ENCODE measurements around the gene MBP. TPM values are rescaled to one million over a fixed set of nuclear protein-coding genes. Genes with fewer than 3 reads are reported as not detected.

MBP gene
- total and polyA plus RNA-seq, 10 of the 15 experiments (the other 5 are each of a cell fraction or from before 2014, with no cell fraction given) = 12.2 to 67.8 (median 42.1) TPM

GRCh38 chr18:77121523-77121922, 11.1 kb downstream of the MBP start:
- Histone ChIP-seq H3K36me3 (ENCODE audit: control insufficient read depth in 2 of 2, insufficient read depth in 2 of 2, low read length in 1 of 2) (peaks cover 9 to 15% of the 10 kb centered on the region in 2 experiments), H4K20me1 (ENCODE audit: control insufficient read depth, insufficient read depth) (0 out of 2 replicates have a peak, but pooled peaks cover 3% of the 10 kb centered on the region), H3K9ac (ENCODE audit: control insufficient read depth, insufficient read depth, low read length) (no peak overlapping the region), H3K4me1 (ENCODE audit: control insufficient read depth, insufficient read depth, low read length) (peaks cover 31% of the 10 kb centered on the region), H3K9me3 (replicated peaks; ENCODE audit: control insufficient read depth, insufficient read depth, low read length) (no peaks in the 10 kb centered on the region; the same call in 2 of the 3 replicates), H3K4me2 (ENCODE audit: control insufficient read depth, insufficient read depth) (no peak overlapping the region), H3K4me3 (no peak overlapping the region), H3K27ac (ENCODE audit: control insufficient read depth, insufficient read depth) (no peak overlapping the region), H3K79me2 (ENCODE audit: control insufficient read depth, insufficient read depth, low read length) (peaks cover 90% of the 10 kb centered on the region), H2AFZ (ENCODE audit: control insufficient read depth, low read depth, low read length) (no peak overlapping the region), H3K27me3 (replicated peaks in 1 of 2; ENCODE audit: control insufficient read depth in 2 of 2, insufficient read depth in 2 of 2, low read length in 1 of 2) (no peaks in the 10 kb centered on the region)
- ATAC-seq = no peak
- CTCF ChIA-PET = interaction anchor here (0.6 to 5.9 kb wide), 12 partner anchors 9 to 318 kb away, joined by 3 to 49 read pairs (median 4); partner anchors contain the start of gene MBP
- intact Hi-C loops (cut with micrococcal nuclease; ENCODE audit: unreplicated experiment) = loop anchor here (10.0 kb wide), 1 partner anchor 627 kb away; the partner anchor contains the start of gene ZNF516
- RAD21 ChIA-PET (ENCODE audit: unreplicated experiment) = interaction anchor here (0.8 to 4.4 kb wide), 6 partner anchors 9 to 90 kb away, joined by 3 to 42 read pairs (median 12); no protein-coding TSS in a partner anchor
- POLR2A ChIA-PET = interaction anchor here (1.1 to 3.1 kb wide), 2 partner anchors 9 to 16 kb away, joined by 3 to 22 read pairs; no protein-coding TSS in a partner anchor
- in situ Hi-C loops (cut with MboI) = loop anchor here (10.0 to 25.0 kb wide), 3 partner anchors 57 to 1909 kb away; partner anchors contain the start of genes PTGR3 and TSHZ1
- BruUV-seq (replicated peaks) = no TSS peak
- no peak for TF ChIP-seq CBX3 (IDR thresholded peaks at IDR 0.05; ENCODE audit: borderline replicate concordance, low read depth)
- no peak for TF ChIP-seq POLR2AphosphoS5 (IDR thresholded peaks at IDR 0.05; ENCODE audit: low read length)
- SMC1A ChIA-PET (ENCODE audit: uncharacterized antibody, unreplicated experiment) = interaction anchor here (0.8 to 4.6 kb wide), 12 partner anchors 9 to 140 kb away, joined by 3 to 57 read pairs (median 6); partner anchors contain the start of gene MBP
- DNase-seq (ENCODE audit: low read depth, low spot score) = no peak
- WGBS (ENCODE audit: insufficient coverage, insufficient replicate concordance, low lambda C conversion rate, missing lambda C conversion rate) = 98% methylated on average over 3 of the region's 3 CpGs
- FAIRE-seq = no peak

DNA sequence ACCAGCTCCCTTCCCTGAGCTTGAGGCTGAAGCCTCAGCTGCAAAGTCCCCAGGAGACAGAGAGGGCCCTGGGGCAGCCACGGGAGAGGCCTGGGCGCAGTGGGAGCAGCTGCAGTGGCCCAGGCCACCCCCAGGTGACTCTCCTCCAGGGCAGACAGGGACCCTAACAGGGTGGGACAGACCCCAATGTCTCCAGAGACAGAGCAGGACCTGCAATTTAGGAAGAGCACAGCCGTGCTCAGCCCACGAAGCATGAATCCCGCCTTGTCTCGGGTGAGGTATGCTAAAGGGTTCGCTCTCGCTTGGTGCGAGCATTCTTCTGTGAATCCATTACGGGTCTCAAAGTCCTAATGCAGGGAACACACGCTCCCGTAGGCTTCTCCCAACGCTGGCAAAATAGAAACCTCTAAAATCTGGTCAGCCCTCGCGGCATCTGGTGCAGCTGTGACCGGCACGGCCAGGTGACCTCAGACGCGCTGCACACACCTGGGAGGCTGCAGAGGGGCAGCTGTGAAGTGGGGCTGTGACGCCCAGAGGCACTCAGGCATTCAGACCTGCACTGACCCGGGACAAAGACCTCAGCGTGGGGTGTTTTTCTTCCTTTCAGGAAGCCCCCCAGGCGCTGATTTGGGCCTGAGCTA, 12.6 kb downstream of the MBP start:
- ChIA-PET CTCF (interaction anchor here (2.8 kb wide), 1 partner anchor 119 kb away, joined by 10 read pairs; no protein-coding TSS in a partner anchor), POLR2A (no interaction called here), RAD21 (ENCODE audit: unreplicated experiment) (no interaction called here), SMC1A (ENCODE audit: uncharacterized antibody, unreplicated experiment) (interaction anchor here (2.6 kb wide), 1 partner anchor 13 kb away, joined by 8 read pairs; the partner anchor contains the start of gene MBP)
- Histone ChIP-seq H3K27ac (ENCODE audit: control insufficient read depth, insufficient read depth) (no peak overlapping the region), H4K20me1 (ENCODE audit: control insufficient read depth, insufficient read depth) (0 out of 2 replicates have a peak, but pooled peaks cover 3% of the 10 kb centered on the region), H3K4me3 (no peak overlapping the region), H3K4me2 (ENCODE audit: control insufficient read depth, insufficient read depth) (no peak overlapping the region), H3K27me3 (replicated peaks in 1 of 2; ENCODE audit: control insufficient read depth in 2 of 2, insufficient read depth in 2 of 2, low read length in 1 of 2) (no peaks in the 10 kb centered on the region), H3K79me2 (ENCODE audit: control insufficient read depth, insufficient read depth, low read length) (peaks cover 85% of the 10 kb centered on the region), H3K9ac (ENCODE audit: control insufficient read depth, insufficient read depth, low read length) (no peak overlapping the region), H3K9me3 (replicated peaks; ENCODE audit: control insufficient read depth, insufficient read depth, low read length) (no peaks in the 10 kb centered on the region; the same call in 2 of the 3 replicates), H2AFZ (ENCODE audit: control insufficient read depth, low read depth, low read length) (no peak overlapping the region), H3K36me3 (ENCODE audit: control insufficient read depth in 2 of 2, insufficient read depth in 2 of 2, low read length in 1 of 2) (peaks cover 12 to 17% of the 10 kb centered on the region in 2 experiments), H3K4me1 (ENCODE audit: control insufficient read depth, insufficient read depth, low read length) (peaks cover 26% of the 10 kb centered on the region)
- ATAC-seq (no peak), DNase-seq (ENCODE audit: low read depth, low spot score) (no peak), FAIRE-seq (no peak)
- intact Hi-C loops (cut with micrococcal nuclease; ENCODE audit: unreplicated experiment) = loop anchor here (10.0 kb wide), 1 partner anchor 625 kb away; the partner anchor contains the start of gene ZNF516
- BruUV-seq (replicated peaks) = no TSS peak
- in situ Hi-C loops (cut with MboI) = loop anchor here (10.0 to 25.0 kb wide), 3 partner anchors 55 to 1908 kb away; partner anchors contain the start of genes PTGR3 and TSHZ1
- WGBS (ENCODE audit: insufficient coverage, insufficient replicate concordance, low lambda C conversion rate, missing lambda C conversion rate) = 80% methylated on average over 23 of the region's 23 CpGs
- TF ChIP-seq NFYB (IDR thresholded peaks at IDR 0.05; ENCODE audit: insufficient read depth, low read depth, low read length) = no peak
- no peak for TF ChIP-seq EP300 (IDR thresholded peaks at IDR 0.05; ENCODE audit: borderline replicate concordance in 1 of 2, control insufficient read depth in 1 of 2, low read depth in 2 of 2, low read length in 2 of 2)
- peak; percentile 50; the same call in 1 of the 2 replicates for TF ChIP-seq TCF3 (IDR thresholded peaks at IDR 0.05; ENCODE audit: borderline replicate concordance, insufficient read depth, low read depth, low read length)
- TF ChIP-seq JUND (IDR thresholded peaks at IDR 0.05; ENCODE audit: low read depth, low read length) = no peak
- no peak for TF ChIP-seq SPI1 (IDR thresholded peaks at IDR 0.05; ENCODE audit: borderline replicate concordance, insufficient read depth, low read depth, low read length)
- TF ChIP-seq TBL1XR1 (IDR thresholded peaks at IDR 0.05; ENCODE audit: low read depth, low read length) = no peak
- TF ChIP-seq NR2C2 (IDR thresholded peaks at IDR 0.05; ENCODE audit: borderline replicate concordance, control insufficient read depth, insufficient read length, low read depth) = no peak
- peak; percentile 66 for TF ChIP-seq TCF12 (IDR thresholded peaks at IDR 0.05; ENCODE audit: low read depth, low read length)
- no peak for TF ChIP-seq ATF7 (IDR thresholded peaks at IDR 0.05; ENCODE audit: low read depth)
- TF ChIP-seq, protein P1, sequence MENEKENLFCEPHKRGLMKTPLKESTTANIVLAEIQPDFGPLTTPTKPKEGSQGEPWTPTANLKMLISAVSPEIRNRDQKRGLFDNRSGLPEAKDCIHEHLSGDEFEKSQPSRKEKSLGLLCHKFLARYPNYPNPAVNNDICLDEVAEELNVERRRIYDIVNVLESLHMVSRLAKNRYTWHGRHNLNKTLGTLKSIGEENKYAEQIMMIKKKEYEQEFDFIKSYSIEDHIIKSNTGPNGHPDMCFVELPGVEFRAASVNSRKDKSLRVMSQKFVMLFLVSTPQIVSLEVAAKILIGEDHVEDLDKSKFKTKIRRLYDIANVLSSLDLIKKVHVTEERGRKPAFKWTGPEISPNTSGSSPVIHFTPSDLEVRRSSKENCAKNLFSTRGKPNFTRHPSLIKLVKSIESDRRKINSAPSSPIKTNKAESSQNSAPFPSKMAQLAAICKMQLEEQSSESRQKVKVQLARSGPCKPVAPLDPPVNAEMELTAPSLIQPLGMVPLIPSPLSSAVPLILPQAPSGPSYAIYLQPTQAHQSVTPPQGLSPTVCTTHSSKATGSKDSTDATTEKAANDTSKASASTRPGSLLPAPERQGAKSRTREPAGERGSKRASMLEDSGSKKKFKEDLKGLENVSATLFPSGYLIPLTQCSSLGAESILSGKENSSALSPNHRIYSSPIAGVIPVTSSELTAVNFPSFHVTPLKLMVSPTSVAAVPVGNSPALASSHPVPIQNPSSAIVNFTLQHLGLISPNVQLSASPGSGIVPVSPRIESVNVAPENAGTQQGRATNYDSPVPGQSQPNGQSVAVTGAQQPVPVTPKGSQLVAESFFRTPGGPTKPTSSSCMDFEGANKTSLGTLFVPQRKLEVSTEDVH (IDR thresholded peaks at IDR 0.05; ENCODE audit: low read depth, partially characterized antibody) = no peak

Data from GM12878 (cell line).